ENCODE data around the gene CCDC196. TPM values are rescaled to one million over a fixed set of nuclear protein-coding genes. Genes with fewer than 3 reads are reported as not detected.

CCDC196 gene
- polyA plus RNA-seq, 1 of the 3 experiments (the other 2 are of a cell fraction): not detected

DNA sequence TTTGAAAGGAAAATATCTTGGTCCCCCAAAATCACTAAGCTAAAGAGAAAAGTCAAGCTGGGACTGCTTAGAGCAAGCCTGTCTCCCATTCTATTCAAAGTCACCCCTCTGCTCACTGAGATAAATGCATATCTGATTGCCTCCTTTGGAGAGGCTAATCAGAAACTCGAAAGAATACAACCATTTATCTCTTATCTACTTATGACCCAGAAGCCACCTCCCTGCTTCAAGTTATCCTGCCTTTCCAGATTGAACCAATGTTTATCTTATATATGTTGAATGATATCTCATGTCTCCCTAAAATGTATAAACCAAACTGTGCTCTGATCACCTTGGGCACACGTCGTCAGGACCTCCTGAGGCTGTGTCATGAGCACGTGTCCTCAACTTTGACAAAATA lies 14.6 kb upstream of the CCDC196 start:
- Histone ChIP-seq H3K27ac (ENCODE audit: low read depth in 2 of 2, low read length in 1 of 2) (no peak overlapping the region), H3K4me3 (ENCODE audit: low read depth in 2 of 2, low read length in 1 of 2) (no peak overlapping the region), H2AFZ (ENCODE audit: low read depth) (no peak overlapping the region), H3K9me3 (peaks cover 25% of the 10 kb centered on the region; the same call in 1 of the 2 replicates), H3F3A (replicated peaks; ENCODE audit: insufficient read depth) (no peaks in the 10 kb centered on the region), H3K4me2 (no peak overlapping the region), H3K4me1 (ENCODE audit: control insufficient read depth in 1 of 2, insufficient read depth in 2 of 2, low read depth in 1 of 2, low read length in 1 of 2) (no peaks in the 10 kb centered on the region; a peak in 1 of 4 replicates), H3K36me3 (replicated peaks in 1 of 2; ENCODE audit: control insufficient read depth in 1 of 2, insufficient read depth in 2 of 2, low read length in 1 of 2) (no peaks in the 10 kb centered on the region), H4K20me1 (ENCODE audit: insufficient read depth) (no peaks in the 10 kb centered on the region), H3K79me2 (ENCODE audit: insufficient read depth) (no peaks in the 10 kb centered on the region), H3K9me2 (no peaks in the 10 kb centered on the region), H3K27me3 (ENCODE audit: insufficient read depth) (no peaks in the 10 kb centered on the region), H3K9ac (no peak overlapping the region)
- ChIA-PET CTCF (no interaction called here), POLR2A (no interaction called here)
- DNase-seq: no peak
- WGBS (ENCODE audit: low lambda C conversion rate): 52% methylated on average over 4 of the region's 4 CpGs
- no peak for TF ChIP-seq FOXJ3 (CRISPR knock-in tag; IDR thresholded peaks at IDR 0.05)
- no peak for TF ChIP-seq RXRA (IDR thresholded peaks at IDR 0.05; ENCODE audit: borderline replicate concordance, low read depth)

DNA sequence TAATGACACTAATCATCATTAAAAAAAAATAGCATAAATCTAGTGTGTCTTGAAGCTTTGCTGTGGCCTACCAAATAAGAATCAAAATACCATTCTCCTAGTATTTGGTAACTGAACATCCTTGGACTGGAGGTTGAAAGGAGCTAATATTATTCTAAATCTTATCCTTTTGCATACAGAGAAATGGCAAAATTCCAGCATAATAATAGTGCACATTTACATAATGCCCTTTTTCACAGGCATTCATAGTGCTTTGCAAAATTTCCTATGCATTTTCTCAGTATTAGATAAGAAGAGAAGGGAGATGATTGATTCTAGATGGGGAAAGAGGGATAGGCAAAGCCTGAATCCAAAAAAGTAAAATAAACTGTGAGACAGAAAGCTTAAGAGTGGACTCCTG lies 13.9 kb upstream of the CCDC196 start:
- Histone ChIP-seq H3F3A (replicated peaks; ENCODE audit: insufficient read depth) (no peaks in the 10 kb centered on the region), H2AFZ (ENCODE audit: low read depth) (no peak overlapping the region), H3K36me3 (replicated peaks in 1 of 2; ENCODE audit: control insufficient read depth in 1 of 2, insufficient read depth in 2 of 2, low read length in 1 of 2) (no peaks in the 10 kb centered on the region), H3K4me3 (ENCODE audit: low read depth in 2 of 2, low read length in 1 of 2) (no peak overlapping the region), H3K9me3 (peaks cover 25% of the 10 kb centered on the region; the same call in 1 of the 2 replicates), H4K20me1 (ENCODE audit: insufficient read depth) (no peaks in the 10 kb centered on the region), H3K9ac (no peak overlapping the region), H3K4me2 (no peak overlapping the region), H3K27me3 (ENCODE audit: insufficient read depth) (no peaks in the 10 kb centered on the region), H3K9me2 (no peaks in the 10 kb centered on the region), H3K4me1 (ENCODE audit: control insufficient read depth in 1 of 2, insufficient read depth in 2 of 2, low read depth in 1 of 2, low read length in 1 of 2) (peaks cover 0 to under 1% of the 10 kb centered on the region in 2 experiments; a peak in 1 of 4 replicates), H3K79me2 (ENCODE audit: insufficient read depth) (no peaks in the 10 kb centered on the region), H3K27ac (ENCODE audit: low read depth in 2 of 2, low read length in 1 of 2) (no peak overlapping the region)
- ChIA-PET CTCF (no interaction called here), POLR2A (interaction anchor here (0.6 kb wide), 1 partner anchor 513 kb away, joined by 4 read pairs; no protein-coding TSS in a partner anchor)
- no peak for DNase-seq
- TF ChIP-seq MXI1 (IDR thresholded peaks at IDR 0.05; ENCODE audit: low read depth, low read length): no peak
- no peak for TF ChIP-seq JUND (IDR thresholded peaks at IDR 0.05)
- TF ChIP-seq NRF1 (IDR thresholded peaks at IDR 0.05; ENCODE audit: low read depth, low read length): no peak
- TF ChIP-seq, protein P1, sequence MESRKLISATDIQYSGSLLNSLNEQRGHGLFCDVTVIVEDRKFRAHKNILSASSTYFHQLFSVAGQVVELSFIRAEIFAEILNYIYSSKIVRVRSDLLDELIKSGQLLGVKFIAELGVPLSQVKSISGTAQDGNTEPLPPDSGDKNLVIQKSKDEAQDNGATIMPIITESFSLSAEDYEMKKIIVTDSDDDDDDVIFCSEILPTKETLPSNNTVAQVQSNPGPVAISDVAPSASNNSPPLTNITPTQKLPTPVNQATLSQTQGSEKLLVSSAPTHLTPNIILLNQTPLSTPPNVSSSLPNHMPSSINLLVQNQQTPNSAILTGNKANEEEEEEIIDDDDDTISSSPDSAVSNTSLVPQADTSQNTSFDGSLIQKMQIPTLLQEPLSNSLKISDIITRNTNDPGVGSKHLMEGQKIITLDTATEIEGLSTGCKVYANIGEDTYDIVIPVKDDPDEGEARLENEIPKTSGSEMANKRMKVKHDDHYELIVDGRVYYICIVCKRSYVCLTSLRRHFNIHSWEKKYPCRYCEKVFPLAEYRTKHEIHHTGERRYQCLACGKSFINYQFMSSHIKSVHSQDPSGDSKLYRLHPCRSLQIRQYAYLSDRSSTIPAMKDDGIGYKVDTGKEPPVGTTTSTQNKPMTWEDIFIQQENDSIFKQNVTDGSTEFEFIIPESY (IDR thresholded peaks at IDR 0.05; ENCODE audit: borderline replicate concordance, low read depth): no peak
- TF ChIP-seq SMC3 (IDR thresholded peaks at IDR 0.05; ENCODE audit: low read depth, low read length): no peak

DNA sequence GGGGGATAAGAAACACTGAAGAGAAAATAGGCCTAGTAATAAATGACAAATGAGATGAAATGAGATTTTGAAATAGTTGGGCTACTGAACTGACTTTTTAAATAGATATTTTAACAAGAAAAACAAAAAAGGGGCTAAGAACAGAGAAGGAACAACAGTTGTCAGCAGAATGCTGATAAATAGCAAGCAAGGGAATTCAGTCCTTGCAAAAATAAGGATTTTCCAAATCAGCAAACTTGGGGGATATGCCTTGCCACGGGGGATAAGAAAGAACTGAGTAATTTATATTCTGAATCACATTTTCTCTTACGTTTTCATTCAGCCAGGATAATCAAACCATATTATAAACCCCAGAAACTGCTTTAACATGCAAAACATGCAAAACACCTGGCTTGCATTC lies 12.9 kb upstream of the CCDC196 start:
- H3K27ac ChIP-seq (ENCODE audit: low read depth in 2 of 2, low read length in 1 of 2): no peak overlapping the region
- no peaks in the 10 kb centered on the region for H3K9me2 ChIP-seq
- H3K9me3 ChIP-seq: peaks cover 25% of the 10 kb centered on the region; the same call in 1 of the 2 replicates
- no peaks in the 10 kb centered on the region for H3K36me3 ChIP-seq (replicated peaks in 1 of 2; ENCODE audit: control insufficient read depth in 1 of 2, insufficient read depth in 2 of 2, low read length in 1 of 2)
- no peaks in the 10 kb centered on the region for H3K79me2 ChIP-seq (ENCODE audit: insufficient read depth)
- H3K27me3 ChIP-seq (ENCODE audit: insufficient read depth): no peaks in the 10 kb centered on the region
- no peak for DNase-seq
- no peak overlapping the region for H3K4me2 ChIP-seq
- peaks cover 0 to 4% of the 10 kb centered on the region in 2 experiments; a peak in 2 of 4 replicates for H3K4me1 ChIP-seq (ENCODE audit: control insufficient read depth in 1 of 2, insufficient read depth in 2 of 2, low read depth in 1 of 2, low read length in 1 of 2)
- no peak overlapping the region for H2AFZ ChIP-seq (ENCODE audit: low read depth)
- H3K4me3 ChIP-seq (ENCODE audit: low read depth in 2 of 2, low read length in 1 of 2): no peak overlapping the region
- TF ChIP-seq ELF1 (IDR thresholded peaks at IDR 0.05) (no peak), TAF1 (IDR thresholded peaks at IDR 0.05; ENCODE audit: borderline replicate concordance, low read depth, low read length) (no peak), TEAD4 (IDR thresholded peaks at IDR 0.05; ENCODE audit: borderline replicate concordance, insufficient read depth) (no peak), SMC3 (IDR thresholded peaks at IDR 0.05; ENCODE audit: low read depth, low read length) (no peak), GABPA (IDR thresholded peaks at IDR 0.05; ENCODE audit: low read depth) (no peak), EZH2phosphoT487 (IDR thresholded peaks at IDR 0.05; ENCODE audit: borderline replicate concordance, low read depth) (no peak), RFX5 (IDR thresholded peaks at IDR 0.05; ENCODE audit: low read length) (no peak), FOXM1 (IDR thresholded peaks at IDR 0.05; ENCODE audit: low read depth) (no peak), RAD21 (IDR thresholded peaks at IDR 0.05; ENCODE audit: low read length) (no peak), SIN3A (IDR thresholded peaks at IDR 0.05; ENCODE audit: borderline replicate concordance, low read depth, low read length) (no peak), GATA2 (CRISPR knock-in tag; IDR thresholded peaks at IDR 0.05) (no peak)
- TF ChIP-seq, protein P1 (IDR thresholded peaks at IDR 0.05; ENCODE audit: borderline replicate concordance, low read depth): no peak
- TF ChIP-seq, protein P2, sequence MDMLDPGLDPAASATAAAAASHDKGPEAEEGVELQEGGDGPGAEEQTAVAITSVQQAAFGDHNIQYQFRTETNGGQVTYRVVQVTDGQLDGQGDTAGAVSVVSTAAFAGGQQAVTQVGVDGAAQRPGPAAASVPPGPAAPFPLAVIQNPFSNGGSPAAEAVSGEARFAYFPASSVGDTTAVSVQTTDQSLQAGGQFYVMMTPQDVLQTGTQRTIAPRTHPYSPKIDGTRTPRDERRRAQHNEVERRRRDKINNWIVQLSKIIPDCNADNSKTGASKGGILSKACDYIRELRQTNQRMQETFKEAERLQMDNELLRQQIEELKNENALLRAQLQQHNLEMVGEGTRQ (IDR thresholded peaks at IDR 0.05; ENCODE audit: borderline replicate concordance, low read depth, low read length): no peak
- H3F3A ChIP-seq (replicated peaks; ENCODE audit: insufficient read depth): no peaks in the 10 kb centered on the region
- CTCF ChIA-PET: no interaction called here
- POLR2A ChIA-PET: no interaction called here
- 23% methylated on average over 2 of the region's 2 CpGs for WGBS (ENCODE audit: low lambda C conversion rate)
- H4K20me1 ChIP-seq (ENCODE audit: insufficient read depth): no peaks in the 10 kb centered on the region
- H3K9ac ChIP-seq: no peak overlapping the region
